ENCODE measurements around the gene PLEKHM1. TPM values are rescaled to one million over a fixed set of nuclear protein-coding genes. Genes with fewer than 3 reads are reported as not detected.

PLEKHM1 gene
- total RNA-seq, 1 donor from 2014 or later, result 69.6 TPM

- ATAC-seq (no peak), DNase-seq (no peak)
- Histone ChIP-seq H3K36me3 (no peaks in the 10 kb centered on the region), H3K27ac (no peak overlapping the region), H3K4me1 (peaks cover 38% of the 10 kb centered on the region), H3K9me3 (no peaks in the 10 kb centered on the region), H3K4me3 (no peak overlapping the region), H3K27me3 (ENCODE audit: low read depth) (no peaks in the 10 kb centered on the region)
- intact Hi-C loops (cut with DNase I), result no loop called here
- no peak for TF ChIP-seq CTCF (IDR thresholded peaks at IDR 0.05)
These were observed 67.1 kb downstream of the PLEKHM1 start for GRCh38 chr17:45423304-45423974.

DNA sequence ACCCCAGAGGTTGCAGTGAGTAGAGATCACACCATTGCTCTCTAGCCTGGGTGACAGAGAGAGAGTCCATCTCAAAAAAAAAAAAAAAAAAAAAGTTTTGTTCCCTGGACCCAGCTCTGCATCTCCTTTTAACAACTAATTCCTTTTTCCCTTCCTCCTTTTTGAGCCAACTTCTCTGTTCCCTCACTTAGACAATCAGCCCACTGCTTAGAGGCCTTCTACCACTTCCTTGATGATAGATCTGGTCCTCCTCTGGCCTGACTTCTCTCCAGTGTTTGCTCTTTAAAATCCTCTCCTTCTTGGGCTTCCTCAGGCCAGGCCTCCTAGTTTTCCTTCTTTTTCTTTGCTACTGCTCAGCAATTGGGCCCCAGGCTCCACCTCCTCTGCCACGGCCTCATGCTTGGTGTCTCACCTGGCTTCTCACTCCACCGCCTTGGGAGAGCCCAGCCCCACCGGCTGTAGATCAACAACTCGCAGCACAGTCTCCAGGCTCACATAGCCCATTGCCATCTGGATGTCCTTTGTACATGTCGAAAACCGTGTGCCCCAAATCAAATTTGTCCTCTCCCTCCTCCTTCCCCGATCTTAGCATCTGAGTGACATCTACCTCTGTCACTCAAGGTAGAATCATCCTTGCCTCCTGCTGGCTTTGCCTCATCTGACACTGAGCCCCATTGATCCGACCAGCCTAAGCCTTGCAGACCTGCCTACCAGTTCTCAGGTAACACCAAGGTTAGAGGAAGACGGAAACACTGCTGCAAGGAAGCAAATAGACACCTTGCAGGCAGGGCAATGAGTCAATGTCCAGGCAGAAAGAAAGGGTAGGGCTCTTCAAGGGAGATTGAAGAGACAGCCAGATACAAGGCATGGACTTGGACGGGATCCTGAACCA is 75.3 kb downstream of the PLEKHM1 start:
- Histone ChIP-seq H3K4me1 (peaks cover 54% of the 10 kb centered on the region), H3K27ac (no peak overlapping the region), H3K36me3 (no peaks in the 10 kb centered on the region), H3K27me3 (ENCODE audit: low read depth) (no peaks in the 10 kb centered on the region), H3K4me3 (no peak overlapping the region), H3K9me3 (no peaks in the 10 kb centered on the region)
- TF ChIP-seq CTCF (IDR thresholded peaks at IDR 0.05), result no peak
- DNase-seq, result no peak
- ATAC-seq, result no peak
- intact Hi-C loops (cut with DNase I), result no loop called here

GRCh38 chr17:45413498-45413923 is 77.0 kb downstream of the PLEKHM1 start:
- intact Hi-C loops (cut with DNase I), result no loop called here
- no peak for TF ChIP-seq CTCF (IDR thresholded peaks at IDR 0.05)

GRCh38 chr17:45411348-45412105 is 79.0 kb downstream of the PLEKHM1 start:
- Histone ChIP-seq H3K9me3 (no peaks in the 10 kb centered on the region), H3K4me1 (peaks cover 83% of the 10 kb centered on the region), H3K4me3 (no peak overlapping the region), H3K27me3 (ENCODE audit: low read depth) (no peaks in the 10 kb centered on the region), H3K27ac (peak overlapping the region; percentile 81), H3K36me3 (no peaks in the 10 kb centered on the region)
- intact Hi-C loops (cut with DNase I), result no loop called here
- no peak for TF ChIP-seq CTCF (IDR thresholded peaks at IDR 0.05)
- ATAC-seq, result peak; percentile 56 to 69
- DNase-seq, result no peak

More at GRCh38 chr17:45413498-45413923, 77.0 kb downstream of the PLEKHM1 start:
- Histone ChIP-seq H3K4me1 (peaks cover 64% of the 10 kb centered on the region), H3K4me3 (no peak overlapping the region), H3K36me3 (no peaks in the 10 kb centered on the region), H3K27me3 (ENCODE audit: low read depth) (no peaks in the 10 kb centered on the region), H3K27ac (no peak overlapping the region), H3K9me3 (no peaks in the 10 kb centered on the region)
- ATAC-seq, result peak; percentile 51 to 74
- peak; percentile 84 for DNase-seq

Measured in lower lobe of right lung (tissue), 2 donors.